ENCODE measurements around the gene ADCYAP1R1. TPM values are rescaled to one million over a fixed set of nuclear protein-coding genes. Genes with fewer than 3 reads are reported as not detected.

ADCYAP1R1 gene
- total and polyA plus RNA-seq, 2 of the 8 experiments (the other 6 are each of a cell fraction or from before 2014, with no cell fraction given) = 14.4 to 14.6 TPM

GRCh38 chr7:31113660-31114059 is 61.6 kb downstream of the ADCYAP1R1 start (continued):
- no peak for TF ChIP-seq USF2 (IDR thresholded peaks at IDR 0.05; ENCODE audit: low read length)
- no peak for TF ChIP-seq HDAC6 (IDR thresholded peaks at IDR 0.05; ENCODE audit: low read depth, low read length)
- no peak for TF ChIP-seq TBP (IDR thresholded peaks at IDR 0.05; ENCODE audit: low read depth, low read length)
- no peak for TF ChIP-seq CREB1 (IDR thresholded peaks at IDR 0.05)
- TF ChIP-seq JUN (IDR thresholded peaks at IDR 0.05; ENCODE audit: low read depth, low read length) = no peak
- no peak for TF ChIP-seq HDAC2 (IDR thresholded peaks at IDR 0.05; ENCODE audit: borderline replicate concordance in 1 of 2, low read depth in 2 of 2, low read length in 2 of 2)
- no peak for TF ChIP-seq GTF2F1 (IDR thresholded peaks at IDR 0.05; ENCODE audit: borderline replicate concordance, low read depth, low read length)
- TF ChIP-seq ZNF274 (IDR thresholded peaks at IDR 0.05; ENCODE audit: borderline replicate concordance, extremely low read depth, low read length) = no peak
